ENCODE measurements around the gene SKAP2. TPM values are rescaled to one million over a fixed set of nuclear protein-coding genes. Genes with fewer than 3 reads are reported as not detected.

The SKAP2 gene
- polyA plus RNA-seq, 1 of the 3 experiments (the other 2 are of a cell fraction) = 0.69 TPM

- Histone ChIP-seq H3K9me2 (no peaks in the 10 kb centered on the region), H3K9ac (no peak overlapping the region), H2AFZ (ENCODE audit: low read depth) (no peak overlapping the region), H3K4me3 (ENCODE audit: low read depth in 2 of 2, low read length in 1 of 2) (no peak overlapping the region), H3K4me1 (ENCODE audit: control insufficient read depth in 1 of 2, insufficient read depth in 2 of 2, low read depth in 1 of 2, low read length in 1 of 2) (peaks cover 0 to 9% of the 10 kb centered on the region in 2 experiments; a peak in 2 of 4 replicates), H3K79me2 (ENCODE audit: insufficient read depth) (no peaks in the 10 kb centered on the region), H3K9me3 (no peaks in the 10 kb centered on the region), H3K4me2 (no peak overlapping the region), H4K20me1 (ENCODE audit: insufficient read depth) (no peaks in the 10 kb centered on the region), H3F3A (replicated peaks; ENCODE audit: insufficient read depth) (no peaks in the 10 kb centered on the region), H3K36me3 (replicated peaks in 1 of 2; ENCODE audit: control insufficient read depth in 1 of 2, insufficient read depth in 2 of 2, low read length in 1 of 2) (no peaks in the 10 kb centered on the region), H3K27me3 (ENCODE audit: insufficient read depth) (peaks cover 10% of the 10 kb centered on the region), H3K27ac (ENCODE audit: low read depth in 2 of 2, low read length in 1 of 2) (no peak overlapping the region)
- CTCF ChIA-PET = interaction anchor here (0.6 kb wide), 1 partner anchor 588 kb away, joined by 3 read pairs; no protein-coding TSS in a partner anchor
- no peak for TF ChIP-seq TAF1 (IDR thresholded peaks at IDR 0.05; ENCODE audit: borderline replicate concordance, low read depth, low read length)
- TF ChIP-seq IRF3 (IDR thresholded peaks at IDR 0.05; ENCODE audit: low read depth, low read length) = no peak
- TF ChIP-seq ZBTB33 (IDR thresholded peaks at IDR 0.05; ENCODE audit: borderline replicate concordance, low read depth) = no peak
- TF ChIP-seq REST (IDR thresholded peaks at IDR 0.05; ENCODE audit: low read depth, low read length) = no peak
- no peak for DNase-seq
- WGBS (ENCODE audit: low lambda C conversion rate) = 14% methylated on average over 7 of the region's 7 CpGs
- POLR2A ChIA-PET = no interaction called here
These were observed 4.6 kb upstream of the SKAP2 start for GRCh38 chr7:26868841-26869495.

- Histone ChIP-seq H3K4me3 (ENCODE audit: low read depth in 2 of 2, low read length in 1 of 2) (peak overlapping the region; percentile 69 to 81), H4K20me1 (ENCODE audit: insufficient read depth) (no peaks in the 10 kb centered on the region), H3K9me2 (no peaks in the 10 kb centered on the region), H3K9ac (peak overlapping the region; percentile 19; the same call in 1 of the 2 replicates), H3K79me2 (ENCODE audit: insufficient read depth) (no peaks in the 10 kb centered on the region), H3F3A (replicated peaks; ENCODE audit: insufficient read depth) (peaks cover 4% of the 10 kb centered on the region), H2AFZ (ENCODE audit: low read depth) (peak overlapping the region; percentile 86), H3K36me3 (replicated peaks in 1 of 2; ENCODE audit: control insufficient read depth in 1 of 2, insufficient read depth in 2 of 2, low read length in 1 of 2) (no peaks in the 10 kb centered on the region), H3K4me2 (peak overlapping the region; percentile 97), H3K27me3 (ENCODE audit: insufficient read depth) (peaks cover 8% of the 10 kb centered on the region; the same call in 1 of the 2 replicates), H3K9me3 (0 out of 2 replicates have a peak, but pooled peaks cover 5% of the 10 kb centered on the region), H3K27ac (ENCODE audit: low read depth in 2 of 2, low read length in 1 of 2) (peak overlapping the region; percentile 42 to 64; a peak in 2 of 4 replicates), H3K4me1 (ENCODE audit: control insufficient read depth in 1 of 2, insufficient read depth in 2 of 2, low read depth in 1 of 2, low read length in 1 of 2) (peaks cover 0 to 11% of the 10 kb centered on the region in 2 experiments; a peak in 2 of 4 replicates)
- peak; percentile 63 for DNase-seq
- CTCF ChIA-PET = interaction anchor here (2.6 kb wide), 1 partner anchor 11 kb away, joined by 15 read pairs; no protein-coding TSS in a partner anchor
- POLR2A ChIA-PET = no interaction called here
- 2% methylated on average over 11 of the region's 11 CpGs for WGBS (ENCODE audit: low lambda C conversion rate)
- TF ChIP-seq GATA2 (CRISPR knock-in tag; IDR thresholded peaks at IDR 0.05) = no peak
- 0 out of 2 replicates have a peak, but pooled peaks have one; percentile 11 for TF ChIP-seq FOXJ3 (CRISPR knock-in tag; IDR thresholded peaks at IDR 0.05)
- peak; percentile 35; the same call in 1 of the 2 replicates for TF ChIP-seq RFX5 (IDR thresholded peaks at IDR 0.05; ENCODE audit: low read length)
These were observed 651 bp upstream of the SKAP2 start for GRCh38 chr7:26865094-26865388.
